ENCODE data around the gene GMPPB.
A peak's percentile ranks its signal among the peaks of the same experiment; 100 is the strongest.

GMPPB gene

DNA sequence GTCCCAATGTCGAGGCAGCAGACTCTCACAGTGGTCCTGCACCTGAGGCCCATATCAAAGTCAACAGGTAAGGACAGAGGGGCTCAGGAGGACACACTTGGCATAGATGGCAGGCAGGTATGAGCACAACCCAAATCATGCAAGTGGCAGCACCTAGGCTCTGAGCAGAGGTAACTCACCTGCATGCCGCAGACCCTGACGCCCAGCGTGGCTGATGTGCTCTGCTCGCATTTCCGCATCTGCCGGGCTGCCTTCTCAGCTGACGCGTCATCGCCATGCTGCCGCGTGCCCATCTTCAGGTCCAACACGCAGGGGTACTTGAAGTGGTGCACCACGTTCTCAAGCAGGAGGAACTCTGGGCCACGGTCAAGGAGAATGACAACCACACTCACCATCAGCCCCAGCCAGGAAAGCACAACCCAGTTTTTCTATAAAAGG is 4.2 kb upstream of the GMPPB start:
- no peak for DNase-seq (ENCODE audit: low spot score)

DNA sequence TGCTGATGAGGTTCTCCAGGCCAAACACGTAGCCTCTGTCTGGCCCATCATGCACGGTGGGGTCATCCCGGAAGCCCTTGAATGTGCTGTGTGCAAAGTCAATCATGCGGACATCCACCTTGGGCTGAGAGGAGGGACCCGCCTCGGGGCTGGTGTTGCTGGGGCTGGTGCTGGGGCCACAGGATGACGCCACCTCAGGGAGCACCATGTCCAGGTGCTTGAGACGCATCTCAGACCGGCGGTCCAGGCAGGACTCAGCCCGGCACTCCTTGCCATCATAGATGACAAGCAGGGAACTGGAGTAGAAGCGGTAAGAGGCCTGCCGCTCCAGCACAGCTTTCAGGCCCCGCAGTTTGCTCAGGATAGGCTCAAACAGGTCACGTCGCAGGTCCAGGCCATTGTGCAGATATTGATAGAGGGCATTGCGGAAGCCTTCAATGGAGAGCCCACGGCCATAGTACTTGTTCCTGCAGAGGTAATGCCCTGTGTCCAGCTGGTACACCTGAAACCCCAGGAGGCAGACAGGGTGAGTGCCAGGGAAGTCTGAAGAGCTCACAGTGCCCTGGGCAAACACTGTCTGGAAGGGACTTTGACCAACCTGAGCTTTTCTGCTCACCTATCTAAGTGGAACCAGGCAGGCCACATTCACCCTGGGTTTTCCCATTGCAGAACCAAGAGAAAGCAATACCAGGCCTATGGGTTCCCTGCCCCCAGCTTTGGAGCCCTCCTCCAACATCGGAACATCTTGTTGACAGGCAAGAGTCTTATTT is 3.6 kb upstream of the GMPPB start:
- DNase-seq (ENCODE audit: low spot score): no peak

DNA sequence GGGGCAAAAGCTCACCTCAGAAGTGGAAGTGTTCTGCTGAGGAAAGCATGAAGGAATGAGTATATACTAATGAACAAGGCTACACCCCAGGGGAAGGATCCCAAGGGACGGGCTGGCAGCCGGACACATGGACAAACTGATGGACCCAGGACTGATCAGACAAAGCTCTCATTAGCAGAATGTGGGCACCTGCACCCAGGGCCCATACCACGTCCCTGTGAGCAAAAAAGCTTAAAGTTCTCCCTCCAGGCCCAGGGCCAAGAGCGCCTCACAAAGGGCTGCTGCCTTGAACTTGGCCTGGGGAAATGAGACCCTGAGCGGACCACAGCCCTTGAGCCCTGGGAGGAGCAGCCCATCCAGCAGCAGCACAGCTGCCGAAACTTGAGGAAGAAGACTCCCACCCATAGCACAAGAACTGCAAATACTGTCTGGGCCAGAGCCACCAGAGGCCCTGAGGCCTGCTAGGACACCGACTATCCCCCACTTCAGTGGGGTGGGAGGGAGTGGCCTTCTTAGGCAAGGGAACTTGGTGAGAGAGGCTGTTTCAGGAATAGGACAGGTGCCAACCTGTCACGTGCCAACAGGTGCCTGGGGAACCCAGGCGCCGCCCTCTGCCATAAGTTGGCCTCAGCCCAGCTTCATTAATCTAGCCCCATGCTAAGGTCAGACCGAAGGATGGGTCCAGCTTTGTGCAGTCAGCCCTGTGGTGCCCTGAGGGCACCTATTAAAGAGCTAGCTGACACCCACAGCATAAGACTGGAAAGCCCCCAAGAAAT is 2.3 kb upstream of the GMPPB start:
- no peak for DNase-seq (ENCODE audit: low spot score)

DNA sequence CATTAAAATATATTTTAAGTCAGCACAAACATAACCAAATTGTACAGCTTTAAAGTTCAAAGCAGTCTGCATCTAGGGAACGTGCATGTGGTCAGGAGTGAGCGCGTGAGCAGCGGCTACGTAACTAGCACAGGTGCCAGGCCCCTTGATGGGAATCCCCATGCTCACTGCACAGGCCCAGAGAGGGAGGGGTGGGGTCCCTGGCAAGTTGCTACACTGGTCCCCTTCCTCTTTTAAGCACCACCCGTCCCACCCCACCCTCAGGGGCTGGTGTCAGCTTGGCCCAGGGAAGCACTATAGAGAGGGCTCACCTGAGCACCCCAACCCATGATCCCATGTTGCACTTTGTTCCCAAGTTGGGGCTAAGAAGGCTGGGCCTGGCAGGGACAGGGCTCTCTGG is 835 bp upstream of the GMPPB start:
- DNase-seq (ENCODE audit: low spot score): no peak

DNA sequence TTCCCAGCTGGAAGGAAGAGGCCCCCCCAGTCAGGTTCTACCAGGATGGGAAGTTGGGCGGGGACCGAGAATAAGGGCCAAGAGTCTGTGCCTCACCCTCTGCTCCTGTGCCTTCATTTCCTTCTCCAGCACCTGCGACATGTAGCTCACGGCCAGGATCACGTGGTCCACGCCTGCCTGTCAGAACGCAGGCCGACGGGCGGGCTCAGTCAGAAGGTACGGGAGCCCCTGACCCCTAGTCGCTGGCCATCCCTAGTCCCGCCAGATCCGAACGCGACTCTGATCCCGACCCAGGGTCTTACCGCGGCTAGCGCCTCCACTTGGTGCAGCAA is 489 bp downstream of the GMPPB start:
- DNase-seq (ENCODE audit: low spot score): peak; percentile 70

DNA sequence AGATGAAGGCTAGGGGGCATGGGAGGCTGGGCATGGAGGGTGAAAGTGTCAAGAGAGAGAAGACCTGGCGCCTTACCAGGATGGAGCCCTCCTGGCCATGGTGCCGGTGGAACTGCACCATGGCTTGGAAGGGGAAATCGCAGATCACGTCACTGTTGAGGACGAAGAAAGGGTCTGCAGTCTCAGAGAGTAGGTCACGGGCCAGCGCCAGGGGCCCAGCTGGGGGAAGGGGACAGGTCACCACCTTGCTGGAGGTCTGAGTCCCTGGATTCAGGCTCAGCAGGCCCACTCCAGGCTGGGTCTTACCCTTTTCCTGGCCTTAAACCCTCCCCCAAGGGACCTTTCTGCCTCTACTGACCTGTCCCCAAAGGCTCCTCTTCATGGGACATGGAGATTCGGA is 855 bp downstream of the GMPPB start:
- DNase-seq (ENCODE audit: low spot score): no peak

DNA sequence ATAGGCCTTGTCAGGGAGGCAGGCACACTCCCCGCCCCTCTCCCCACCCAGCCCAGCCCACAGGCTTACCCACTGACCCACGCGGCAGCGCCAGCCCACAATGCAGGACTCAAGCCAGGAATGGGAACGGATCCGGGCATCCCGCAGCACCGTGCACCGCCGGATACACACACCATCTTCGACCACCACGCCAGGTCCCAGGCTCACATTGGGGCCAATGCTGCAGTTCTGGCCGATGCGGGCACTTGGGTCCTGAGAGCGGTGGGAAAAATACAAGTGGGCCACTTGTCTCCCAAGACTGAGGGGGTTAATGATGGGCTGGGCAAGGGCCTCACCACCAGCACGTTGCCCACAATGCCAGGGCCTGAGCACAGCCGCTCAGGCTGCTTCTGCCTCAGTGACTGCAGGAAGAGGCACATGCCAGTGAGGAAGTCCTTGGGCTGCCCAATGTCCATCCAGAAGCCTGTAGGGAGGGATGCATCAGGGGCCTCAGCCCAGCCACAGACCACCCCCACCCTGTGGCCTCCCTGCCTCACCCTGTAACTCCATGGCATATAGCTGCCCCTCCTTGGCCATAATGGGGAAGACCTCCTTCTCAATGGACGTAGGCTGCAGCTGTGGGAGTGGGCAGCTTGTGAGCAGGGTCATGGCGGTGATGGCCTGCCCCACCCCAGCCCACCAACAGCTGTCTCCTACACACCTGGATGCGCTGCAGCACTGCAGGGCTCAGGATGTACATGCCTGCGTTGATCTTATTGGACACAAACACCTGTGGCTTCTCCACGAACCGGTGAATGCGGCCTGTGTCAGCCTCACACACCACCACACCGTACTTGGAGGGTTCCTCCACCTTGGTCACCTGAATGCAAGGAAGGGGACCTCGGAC is 1.6 kb downstream of the GMPPB start:
- DNase-seq (ENCODE audit: low spot score): no peak

DNA sequence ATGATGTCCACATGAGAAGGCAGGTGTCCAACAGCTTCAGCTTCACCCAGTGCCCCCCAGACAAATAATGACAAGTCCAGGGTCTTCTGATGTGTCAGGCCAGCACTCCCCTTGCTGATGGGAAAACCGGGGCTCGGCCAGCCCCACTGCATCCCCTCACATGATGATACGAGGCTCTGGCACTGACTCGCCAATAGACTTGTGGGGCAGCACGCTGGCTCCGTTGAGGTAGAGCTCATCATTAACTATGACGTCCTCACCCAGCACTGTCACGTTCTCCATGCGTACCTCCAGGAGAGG is 2.2 kb downstream of the GMPPB start:
- no peak for DNase-seq (ENCODE audit: low spot score)

DNA sequence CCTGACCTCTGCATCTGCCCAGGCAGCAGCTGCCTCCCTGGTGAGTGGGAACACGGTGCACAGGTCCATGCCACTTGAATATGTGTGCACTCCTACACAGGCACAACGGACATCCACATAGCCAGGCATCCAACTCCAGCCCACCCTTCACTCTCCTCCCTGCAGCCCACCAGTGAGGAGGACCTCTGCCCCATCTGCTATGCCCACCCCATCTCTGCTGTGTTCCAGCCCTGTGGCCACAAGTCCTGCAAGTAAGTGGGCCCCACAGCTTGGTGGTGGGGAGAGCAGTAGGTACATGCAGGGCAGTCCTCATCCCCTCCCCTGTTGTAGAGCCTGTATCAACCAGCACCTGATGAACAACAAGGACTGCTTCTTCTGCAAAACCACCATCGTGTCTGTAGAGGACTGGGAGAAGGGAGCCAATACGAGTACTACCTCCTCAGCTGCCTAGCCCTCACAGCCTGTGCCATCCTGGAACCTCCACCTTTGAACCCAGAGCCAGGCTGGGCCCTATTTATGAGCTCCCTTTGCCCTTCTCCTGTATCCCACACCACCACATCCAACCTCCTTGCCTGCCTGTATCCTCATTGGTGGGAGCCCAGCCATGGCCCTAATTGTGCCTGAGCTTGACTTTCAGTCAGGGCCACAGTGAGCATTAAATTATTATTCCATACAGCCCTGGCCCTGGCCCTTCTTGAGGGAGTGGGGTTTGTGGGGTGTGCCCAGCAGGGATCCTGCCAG is 2.7 kb downstream of the GMPPB start:
- no peak for DNase-seq (ENCODE audit: low spot score)

DNA sequence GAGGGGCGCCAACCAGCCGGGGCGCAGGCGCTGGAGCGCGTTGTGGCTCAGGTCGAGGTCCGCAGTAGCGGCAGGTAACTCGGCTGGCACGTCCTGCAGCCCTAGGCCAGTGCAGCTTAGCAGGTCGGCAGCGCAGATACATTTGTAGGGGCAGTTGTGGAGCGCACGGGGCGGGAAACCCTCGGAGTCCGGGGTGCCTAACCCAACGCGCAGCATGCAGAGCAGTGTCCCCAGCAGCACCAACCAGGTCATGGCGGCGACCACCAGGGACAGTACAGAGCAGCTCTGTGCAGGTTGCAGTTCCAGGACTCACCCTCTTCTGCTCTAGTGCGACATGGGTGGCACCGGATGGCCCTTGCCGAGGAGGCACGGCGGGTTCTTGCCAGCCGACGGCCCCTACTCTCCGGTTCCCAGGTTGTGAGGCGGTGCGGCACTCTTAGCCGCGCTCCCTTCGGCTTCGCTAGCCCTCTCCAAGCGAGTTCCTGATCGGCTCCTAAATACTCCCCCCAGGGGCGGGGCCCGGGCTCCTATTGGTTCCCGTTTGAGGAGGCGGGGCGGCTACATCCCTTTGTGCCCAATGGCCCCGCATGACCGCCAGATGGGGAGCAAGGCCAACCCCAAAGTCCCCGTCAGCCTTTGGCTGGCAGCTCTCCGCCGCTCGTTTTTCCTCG is 4.4 kb downstream of the GMPPB start, which contains the start of gene AMIGO3:
AMIGO3 (minus strand) TSS at position 471 of the 671 bp plus-strand sequence; CDS start at position 252, 219 bp downstream.
- no peak for DNase-seq (ENCODE audit: low spot score)

DNA sequence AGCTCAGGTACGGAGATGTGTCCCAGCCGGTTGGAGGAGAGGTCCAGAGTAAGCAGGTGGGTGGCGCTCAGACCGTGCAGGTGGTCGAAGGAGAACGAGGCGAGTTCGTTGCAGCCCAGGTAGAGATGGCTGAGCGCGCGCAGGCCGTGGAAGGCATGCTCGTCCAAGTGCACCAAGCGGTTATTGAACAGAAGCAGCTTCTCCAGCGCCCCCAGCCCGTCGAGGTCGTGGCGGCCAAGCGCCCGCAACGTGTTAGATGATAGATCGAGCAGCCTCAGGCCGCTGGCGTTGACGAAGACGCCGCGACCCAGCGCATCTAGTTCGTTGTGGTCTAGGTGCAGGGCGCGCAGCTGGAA is 4.9 kb downstream of the GMPPB start:
- no peak for DNase-seq (ENCODE audit: low spot score)

DNA sequence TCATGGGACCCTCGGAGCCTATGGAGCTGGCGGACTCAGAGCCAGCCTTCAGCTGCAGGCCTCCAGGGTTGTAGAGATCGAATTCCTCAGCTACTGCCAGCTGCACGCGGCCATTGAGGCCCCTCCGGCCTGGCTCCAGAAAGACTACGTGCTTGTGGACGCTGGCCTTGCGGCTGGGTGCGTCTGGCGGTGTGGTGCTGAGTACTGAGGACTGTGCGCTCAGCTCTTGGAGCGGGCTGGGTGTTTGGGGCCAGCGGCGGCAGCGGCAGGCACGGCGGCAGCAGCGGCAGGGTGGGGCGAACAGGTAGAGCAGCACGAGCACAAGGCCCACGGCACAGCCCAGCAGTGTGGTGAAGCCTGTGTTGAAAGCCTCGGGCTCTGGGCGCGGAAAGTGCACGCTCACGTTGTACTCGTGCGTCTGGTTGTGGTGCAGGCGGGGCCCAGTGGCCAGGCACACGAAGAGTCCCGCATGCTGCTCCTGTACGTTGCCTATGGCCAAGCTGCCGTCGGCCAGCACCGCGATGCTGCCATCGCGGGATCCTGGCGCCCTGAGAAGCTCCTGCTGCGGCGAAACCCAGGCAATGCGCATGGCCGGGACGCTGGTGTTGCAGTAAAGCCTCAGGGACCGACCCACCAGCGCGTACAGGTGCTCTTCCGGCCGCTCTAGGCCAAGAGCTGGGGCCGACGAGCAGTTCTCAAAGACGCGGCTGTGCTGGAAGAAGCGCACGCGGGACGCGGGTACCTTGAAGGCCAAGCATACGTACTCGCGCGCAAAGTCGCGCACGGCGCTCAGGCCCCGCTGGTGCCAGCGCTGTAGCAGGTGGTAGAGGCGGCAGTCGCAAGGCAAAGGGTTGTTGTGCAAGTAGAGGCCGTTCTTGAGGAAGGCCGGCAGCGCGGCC is 5.5 kb downstream of the GMPPB start:
- DNase-seq (ENCODE audit: low spot score): no peak

DNA sequence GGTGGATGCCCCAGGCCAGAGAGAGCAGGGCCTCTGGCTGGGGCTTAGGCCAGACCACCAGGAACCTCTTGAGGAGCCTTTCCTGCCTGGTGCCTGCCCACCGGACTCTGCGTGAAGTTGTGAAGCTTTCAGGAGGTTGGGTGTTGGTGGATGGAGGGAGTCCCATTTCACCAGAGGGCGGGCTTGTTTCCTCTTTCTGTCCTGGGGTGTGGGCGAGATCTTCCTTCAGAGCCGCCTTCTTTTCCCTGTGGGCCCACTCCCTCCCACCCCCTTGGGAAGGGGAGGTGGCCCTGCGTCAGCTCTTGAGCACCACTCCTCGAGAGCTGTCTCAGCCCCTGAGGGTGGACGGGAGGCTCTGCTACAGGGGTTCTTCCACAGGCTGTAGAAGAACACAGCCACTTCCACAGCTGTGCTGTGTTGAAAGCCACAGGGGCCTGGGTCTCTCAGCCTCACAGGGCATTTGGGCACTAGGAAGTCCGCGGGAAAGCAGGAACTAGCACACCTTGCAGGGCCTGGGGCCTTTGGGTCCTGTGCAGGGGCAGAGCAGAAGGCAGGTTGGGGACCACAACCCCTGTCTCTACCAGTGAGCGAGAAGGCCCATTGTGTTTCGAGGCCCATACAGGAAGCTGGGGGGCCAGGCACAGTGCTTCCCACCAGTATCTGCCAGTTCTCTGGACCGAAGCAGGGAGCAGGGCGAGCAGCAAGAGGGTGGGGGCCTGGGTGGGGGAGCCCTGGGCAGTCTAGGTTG is 6.4 kb downstream of the GMPPB start:
- no peak for DNase-seq (ENCODE audit: low spot score)

DNA sequence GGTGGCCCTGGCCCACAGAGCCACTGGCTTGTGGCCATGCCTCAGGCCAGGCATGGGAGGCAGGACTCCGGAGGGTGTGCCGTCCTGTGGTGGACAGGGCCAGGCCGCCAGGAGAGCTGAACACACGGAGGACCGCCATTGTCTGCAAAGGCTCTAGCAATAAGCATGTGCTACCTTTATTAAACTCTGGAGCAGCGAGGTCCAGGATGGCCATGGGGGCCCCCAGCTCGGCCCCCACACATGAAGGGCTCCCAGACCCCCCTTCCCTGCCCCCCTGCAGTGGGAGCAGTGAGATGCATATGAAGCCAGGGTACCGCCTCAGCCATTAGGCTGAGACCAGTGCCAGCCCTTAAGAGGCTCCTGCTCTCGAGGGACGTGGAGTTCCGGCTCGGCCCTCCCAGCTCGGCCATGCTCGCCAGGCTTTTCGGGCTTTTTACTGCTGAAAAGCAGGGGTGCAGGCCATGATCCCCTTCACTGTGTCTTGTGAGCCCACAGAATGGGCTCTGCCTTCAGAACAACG is 7.0 kb downstream of the GMPPB start:
- no peak for DNase-seq (ENCODE audit: low spot score)

DNA sequence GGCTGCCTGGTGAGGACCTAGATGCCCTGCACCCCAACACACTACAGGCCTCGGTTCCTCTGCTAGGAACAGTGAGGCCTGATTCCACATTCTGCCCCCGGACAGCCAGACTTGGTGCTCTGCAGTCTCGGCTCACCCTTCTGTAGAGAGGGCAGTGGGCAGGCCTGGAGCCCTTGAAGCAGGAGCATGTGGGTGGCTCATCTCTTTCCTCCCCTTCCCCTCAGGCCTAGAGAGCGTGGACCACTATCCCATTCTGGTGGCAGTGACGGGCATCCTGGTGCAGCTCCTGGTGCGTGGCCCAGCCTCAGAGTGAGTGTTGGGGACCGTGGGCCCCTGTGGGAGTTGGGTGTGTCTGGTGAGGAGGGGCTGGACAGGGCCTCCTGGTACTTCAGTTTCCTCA is 7.6 kb downstream of the GMPPB start:
- no peak for DNase-seq (ENCODE audit: low spot score)

DNA sequence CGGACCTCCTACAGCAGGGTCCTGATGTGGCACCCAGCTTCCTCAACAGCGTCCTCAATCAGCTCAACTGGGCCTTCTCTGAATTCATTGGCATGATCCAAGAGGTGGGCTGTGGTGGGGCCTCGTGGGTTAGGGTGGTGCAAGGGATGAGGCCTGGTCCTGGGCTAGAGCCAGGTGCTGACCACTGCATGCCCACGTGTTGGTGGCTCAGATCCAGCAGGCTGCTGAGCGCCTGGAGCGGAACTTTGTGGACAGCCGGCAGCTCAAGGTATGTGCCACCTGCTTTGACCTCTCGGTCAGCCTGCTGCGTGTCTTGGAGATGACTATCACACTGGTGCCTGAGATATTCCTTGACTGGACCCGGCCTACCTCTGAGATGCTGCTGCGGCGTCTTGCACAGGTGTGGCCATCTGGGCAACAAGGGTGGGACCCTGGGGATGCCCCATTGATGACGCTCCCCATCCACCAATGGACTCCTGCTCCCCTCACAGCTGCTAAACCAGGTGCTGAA is 8.1 kb downstream of the GMPPB start:
- DNase-seq (ENCODE audit: low spot score): no peak

DNA sequence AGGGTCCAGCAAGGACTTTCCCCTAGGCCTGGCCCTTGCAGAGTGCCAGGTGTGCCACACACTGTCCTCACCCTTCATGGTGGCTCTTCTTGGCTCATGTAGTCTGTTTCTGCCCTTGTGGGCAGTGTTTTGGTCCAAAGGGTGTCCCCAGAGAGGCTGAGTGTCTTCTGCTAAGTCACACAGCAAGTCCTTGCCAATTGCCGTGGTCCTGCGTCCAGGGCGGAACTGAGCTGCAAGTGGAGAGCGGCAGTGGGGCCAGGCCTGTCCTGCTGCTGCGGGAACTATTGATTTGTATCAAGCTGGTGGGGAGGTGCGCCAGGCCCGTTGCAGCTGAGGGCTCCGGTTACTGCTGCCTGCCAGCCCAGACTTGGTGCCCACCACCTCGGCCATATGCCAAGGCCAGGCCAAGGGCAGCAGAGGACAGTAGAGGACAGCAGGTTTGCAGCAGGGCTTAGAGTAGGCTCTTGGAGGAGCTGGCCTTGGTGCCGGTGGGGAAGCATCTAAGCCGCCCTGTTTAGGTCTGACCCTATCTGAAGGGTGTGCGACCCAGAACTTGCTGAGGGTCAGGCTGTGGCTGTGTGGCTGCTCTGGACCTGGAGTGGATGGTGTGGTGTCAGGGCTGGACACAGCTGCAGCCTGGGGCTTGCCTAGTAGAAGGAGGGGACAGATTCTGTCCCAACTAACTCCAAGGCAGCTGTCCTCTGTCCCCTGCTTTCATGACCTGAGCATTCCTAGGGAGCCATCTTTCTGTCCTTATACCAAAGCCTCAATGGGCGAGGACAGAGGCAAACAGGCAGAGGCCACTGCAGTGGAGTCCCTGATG is 8.8 kb downstream of the GMPPB start:
- DNase-seq (ENCODE audit: low spot score): no peak

DNA sequence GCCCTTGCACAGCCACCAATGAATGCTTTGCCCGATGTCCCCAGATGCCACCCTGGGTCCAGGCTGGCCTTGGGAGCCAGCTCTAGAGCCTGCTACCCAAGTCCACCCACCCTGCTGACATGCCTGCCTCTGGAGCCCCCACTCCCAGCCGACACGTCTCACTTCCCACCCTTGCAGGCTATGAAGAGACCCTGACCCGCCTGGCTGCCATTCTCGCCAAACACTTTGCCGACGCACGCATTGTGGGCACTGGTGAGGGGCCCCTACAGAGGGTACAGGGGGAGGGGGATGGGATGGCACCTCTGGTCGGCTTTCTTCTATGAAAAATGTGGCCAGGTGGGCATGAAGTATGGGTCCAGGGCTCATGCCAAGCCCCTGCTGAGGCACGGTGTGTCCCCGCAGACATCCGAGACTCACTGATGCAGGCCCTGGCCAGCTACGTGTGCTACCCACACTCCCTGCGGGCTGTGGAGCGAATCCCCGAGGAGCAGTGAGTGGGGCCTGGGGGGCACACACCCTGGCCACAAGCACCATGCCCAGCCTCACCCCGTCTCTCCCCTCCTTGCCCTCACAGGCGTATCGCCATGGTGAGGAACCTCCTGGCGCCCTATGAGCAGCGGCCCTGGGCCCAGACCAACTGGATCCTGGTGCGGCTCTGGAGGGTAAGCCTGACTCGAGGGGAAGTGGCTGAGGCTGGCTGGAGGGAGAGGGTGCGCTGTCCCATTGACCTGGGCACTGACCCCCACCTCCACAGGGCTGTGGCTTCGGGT is 10.2 kb downstream of the GMPPB start:
- DNase-seq (ENCODE audit: low spot score): no peak

Data from LoVo (cell line).